ENCODE data around the gene ZNF547. TPM values are rescaled to one million over a fixed set of nuclear protein-coding genes. Genes with fewer than 3 reads are reported as not detected.
A peak's percentile ranks its signal among the peaks of the same experiment; 100 is the strongest.

The ZNF547 gene
- total RNA-seq, 5 donors from 2014 or later (not counting 1 experiment from before 2014, with no cell fraction given) = 0.77 to 4.8 (median 3.5) TPM

DNA sequence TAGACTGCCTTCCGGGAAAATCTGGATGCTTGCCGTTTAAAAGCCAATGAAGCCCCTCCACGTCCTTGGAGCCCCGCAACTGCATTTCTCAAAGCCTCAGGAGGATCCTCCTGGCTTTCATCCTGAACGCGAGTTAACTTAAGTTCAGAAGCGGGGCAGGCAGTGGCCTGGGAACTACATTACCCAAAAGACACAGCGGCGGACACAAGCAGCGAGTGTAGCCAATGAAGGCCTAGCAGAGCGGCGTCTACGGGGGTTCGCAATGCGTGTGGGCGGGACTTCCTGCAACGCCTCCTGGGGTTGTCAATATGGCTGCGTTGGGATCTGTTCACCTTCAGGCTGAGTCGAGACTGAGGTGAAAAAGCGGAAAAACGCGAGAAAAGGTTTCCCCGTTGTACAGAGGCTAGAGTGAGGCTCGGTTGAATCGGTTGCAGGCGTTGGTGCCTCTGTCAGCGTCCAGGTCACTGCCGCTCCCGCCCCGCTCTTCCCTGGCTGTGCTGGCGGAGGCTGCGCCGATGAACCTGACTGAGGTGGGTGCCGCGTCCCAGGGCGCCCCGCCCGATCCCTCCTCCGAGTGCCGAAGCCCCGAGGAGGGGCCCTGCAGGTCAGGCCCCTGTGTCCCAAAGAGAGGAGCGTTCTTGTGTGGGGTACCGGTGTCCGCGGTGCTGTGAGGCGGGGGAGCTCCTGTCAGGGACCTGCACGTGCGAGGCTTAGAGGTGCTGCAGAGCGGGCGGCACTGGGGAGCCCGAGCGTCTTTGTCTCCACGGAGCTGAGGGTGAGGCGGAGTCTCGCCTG lies 47.7 kb downstream of the ZNF547 start, which contains the start of gene ZNF17:
ZNF17 (plus strand) TSS at position 285 of the 795 bp plus-strand sequence. CDS start 2,455 bp downstream, outside the sequence.
- ChIA-PET POLR2A (no interaction called here), CTCF (no interaction called here)
- H3K4me3 ChIP-seq (ENCODE audit: control insufficient read depth in 1 of 2, extremely low read depth in 1 of 2, low read length in 1 of 2) = peak within 1 kb of the TSS; percentile 77 to 81
- DNase-seq (peak; percentile 70 to 96 (median 92)), ATAC-seq (replicated peaks in 1 of 4) (peak; percentile 100)
- 0% methylated on average over 55 of the region's 55 CpGs for WGBS (ENCODE audit: insufficient coverage)
- peaks cover 10 to 12% (median 11%) of the 10 kb centered on the region in 3 donors for H3K9me3 Mint-ChIP-seq
- no peaks in the 10 kb centered on the region for H3K27me3 ChIP-seq (replicated peaks in 1 of 2; ENCODE audit: control insufficient read depth in 2 of 2, extremely low read depth in 1 of 2, insufficient read depth in 2 of 2, low read length in 1 of 2)
- peak within 1 kb of the TSS; percentile 94 to 98 (median 95) for H3K4me3 Mint-ChIP-seq
- H3K9me3 ChIP-seq = no peaks in the 10 kb centered on the region
- peaks cover 8 to 20% of the 10 kb centered on the region in 2 experiments for H3K4me1 ChIP-seq (ENCODE audit: control insufficient read depth in 1 of 2, extremely low read depth in 1 of 2, insufficient read depth in 2 of 2, low read length in 2 of 2)
- H3K27ac ChIP-seq (ENCODE audit: low read length) = peak within 1 kb of the TSS; percentile 52
- peak within 1 kb of the TSS; percentile 78 to 92 for H3K27ac Mint-ChIP-seq
- H3K4me1 Mint-ChIP-seq = peaks cover 28 to 45% (median 35%) of the 10 kb centered on the region in 3 donors
- no peaks in the 10 kb centered on the region for H3K27me3 Mint-ChIP-seq
- peaks cover 10 to 21% of the 10 kb centered on the region in 2 donors for H3K36me3 ChIP-seq (ENCODE audit: control insufficient read depth in 2 of 2, extremely low read depth in 1 of 2, insufficient read depth in 1 of 2, low read length in 1 of 2)
- H3K36me3 Mint-ChIP-seq = peaks cover 35% of the 10 kb centered on the region

GRCh38 chr19:57419439-57419838 lies 56.1 kb downstream of the ZNF547 start:
- 100% methylated on average over 2 of the region's 4 CpGs for WGBS (ENCODE audit: insufficient coverage)
- Mint-ChIP-seq H3K9me3 (peaks cover 28 to 58% (median 52%) of the 10 kb centered on the region in 3 donors), H3K36me3 (peaks cover 72% of the 10 kb centered on the region)

GRCh38 chr19:57421037-57421436 lies 57.7 kb downstream of the ZNF547 start:
- DNase-seq (no peak), ATAC-seq (replicated peaks in 1 of 4) (no peak)
- H3K4me1 Mint-ChIP-seq = peaks cover 0 to 8% (median 0%) of the 10 kb centered on the region in 3 donors
- Histone ChIP-seq H3K27ac (ENCODE audit: low read length) (no peak overlapping the region), H3K4me1 (ENCODE audit: control insufficient read depth in 1 of 2, extremely low read depth in 1 of 2, insufficient read depth in 2 of 2, low read length in 2 of 2) (no peaks in the 10 kb centered on the region), H3K4me3 (ENCODE audit: control insufficient read depth in 1 of 2, extremely low read depth in 1 of 2, low read length in 1 of 2) (no peak overlapping the region), H3K9me3 (peaks cover 7% of the 10 kb centered on the region), H3K27me3 (replicated peaks in 1 of 2; ENCODE audit: control insufficient read depth in 2 of 2, extremely low read depth in 1 of 2, insufficient read depth in 2 of 2, low read length in 1 of 2) (no peaks in the 10 kb centered on the region), H3K36me3 (ENCODE audit: control insufficient read depth in 2 of 2, extremely low read depth in 1 of 2, insufficient read depth in 1 of 2, low read length in 1 of 2) (peaks cover 17 to 41% of the 10 kb centered on the region in 2 donors)
- H3K4me3 Mint-ChIP-seq = no peak overlapping the region
- peaks cover 18 to 51% (median 45%) of the 10 kb centered on the region in 3 donors for H3K9me3 Mint-ChIP-seq
- peaks cover 58% of the 10 kb centered on the region for H3K36me3 Mint-ChIP-seq
- no CpG with 5 or more reads among the region's 3 CpGs for WGBS (ENCODE audit: insufficient coverage)
- POLR2A ChIA-PET = no interaction called here
- no peaks in the 10 kb centered on the region for H3K27me3 Mint-ChIP-seq
- no peak overlapping the region for H3K27ac Mint-ChIP-seq
- CTCF ChIA-PET = no interaction called here

More at GRCh38 chr19:57419439-57419838, 56.1 kb downstream of the ZNF547 start:
- no peaks in the 10 kb centered on the region for H3K27me3 Mint-ChIP-seq
- CTCF ChIA-PET = no interaction called here
- no peaks in the 10 kb centered on the region for H3K4me1 ChIP-seq (ENCODE audit: control insufficient read depth in 1 of 2, extremely low read depth in 1 of 2, insufficient read depth in 2 of 2, low read length in 2 of 2)
- no peaks in the 10 kb centered on the region for H3K27me3 ChIP-seq (replicated peaks in 1 of 2; ENCODE audit: control insufficient read depth in 2 of 2, extremely low read depth in 1 of 2, insufficient read depth in 2 of 2, low read length in 1 of 2)
- ATAC-seq (replicated peaks in 1 of 4) (no peak), DNase-seq (no peak)
- POLR2A ChIA-PET = no interaction called here
- peaks cover 7% of the 10 kb centered on the region for H3K9me3 ChIP-seq
- peaks cover 23 to 54% of the 10 kb centered on the region in 2 donors for H3K36me3 ChIP-seq (ENCODE audit: control insufficient read depth in 2 of 2, extremely low read depth in 1 of 2, insufficient read depth in 1 of 2, low read length in 1 of 2)
- no peak overlapping the region for H3K27ac Mint-ChIP-seq
- peaks cover 3 to 18% (median 8%) of the 10 kb centered on the region in 3 donors for H3K4me1 Mint-ChIP-seq
- no peak overlapping the region for H3K27ac ChIP-seq (ENCODE audit: low read length)
- peak overlapping the region in 1 of 2 donors; percentile 12 for H3K4me3 ChIP-seq (ENCODE audit: control insufficient read depth in 1 of 2, extremely low read depth in 1 of 2, low read length in 1 of 2)
- H3K4me3 Mint-ChIP-seq = no peak overlapping the region

Other genes starting within 250 kb of the ZNF547 start
- gene USP29, start 243.6 kb upstream of the ZNF547 start, total RNA-seq = not detected
- gene ZIM3, start 218.3 kb upstream of the ZNF547 start, total RNA-seq = not detected
- not detected for gene DUXA, start 196.1 kb upstream of the ZNF547 start, total RNA-seq
- 10 to 100 TPM; 39.2 to 72.9 (median 70.2) TPM for gene ZNF264, start 172.1 kb upstream of the ZNF547 start, total RNA-seq
- gene AURKC, start 132.5 kb upstream of the ZNF547 start, total RNA-seq = 1 to 10 TPM in 3 of 5 donors, under 1 TPM in 2; 0.39 to 1.2 (median 1.1) TPM
- 10 to 100 TPM; 18.6 to 30.6 (median 19.3) TPM for gene ZNF805, start 122.9 kb upstream of the ZNF547 start, total RNA-seq
- 10 to 100 TPM; 65.2 to 77.3 (median 66.0) TPM for gene ZNF460, start 83.1 kb upstream of the ZNF547 start, total RNA-seq
- 10 to 100 TPM in 1 of 5 donors, 1 to 10 TPM in 4; 3.9 to 11.1 (median 7.9) TPM for gene ZNF543, start 43.1 kb upstream of the ZNF547 start, total RNA-seq
- 10 to 100 TPM in 3 of 5 donors, 1 to 10 TPM in 2; 7.1 to 14.3 (median 11.8) TPM for gene ZNF304, start 12.3 kb upstream of the ZNF547 start, total RNA-seq
- gene TRAPPC2B, start within 50 bp of the ZNF547 start, total RNA-seq = 10 to 100 TPM in 2 of 5 donors, 1 to 10 TPM in 3; 7.1 to 11.4 (median 9.6) TPM
- 100 to 1,000 TPM in 2 of 5 donors, 10 to 100 TPM in 3; 57.3 to 110 (median 82.8) TPM for gene ZNF548, start 26.3 kb downstream of the ZNF547 start, total RNA-seq
- 10 to 100 TPM; 10.0 to 27.8 (median 21.2) TPM for gene ZNF17, start 47.6 kb downstream of the ZNF547 start, total RNA-seq
- 10 to 100 TPM in 3 of 5 donors, 1 to 10 TPM in 2; 6.8 to 21.3 (median 18.2) TPM for gene ZNF749, start 71.8 kb downstream of the ZNF547 start, total RNA-seq
- gene VN1R1, start 93.6 kb downstream of the ZNF547 start, total RNA-seq = under 1 TPM in 3 of 5 donors, not detected in 2; 0.41 to 0.61 (median 0.53) TPM
- 10 to 100 TPM in 1 of 5 donors, 1 to 10 TPM in 4; 2.3 to 12.1 (median 9.4) TPM for gene ZNF772, start 114.0 kb downstream of the ZNF547 start, total RNA-seq
- gene ZNF419, start 124.2 kb downstream of the ZNF547 start, total RNA-seq = 10 to 100 TPM in 4 of 5 donors, 1 to 10 TPM in 1; 6.3 to 24.5 (median 21.5) TPM
- 10 to 100 TPM; 10.3 to 25.6 (median 18.7) TPM for gene ZNF773, start 136.4 kb downstream of the ZNF547 start, total RNA-seq
- gene ZNF549, start 163.8 kb downstream of the ZNF547 start, total RNA-seq = 10 to 100 TPM in 4 of 5 donors, 1 to 10 TPM in 1; 9.0 to 17.4 (median 16.0) TPM
- 10 to 100 TPM; 16.9 to 47.4 (median 45.1) TPM for gene ZNF550, start 196.3 kb downstream of the ZNF547 start, total RNA-seq
- gene ZNF416, start 215.4 kb downstream of the ZNF547 start, total RNA-seq = 10 to 100 TPM in 3 of 5 donors, 1 to 10 TPM in 2; 5.6 to 11.1 (median 10.0) TPM
- gene ZIK1, start 220.6 kb downstream of the ZNF547 start, total RNA-seq = 10 to 100 TPM in 2 of 5 donors, 1 to 10 TPM in 3; 4.9 to 10.6 (median 8.2) TPM
- 1 to 10 TPM; 3.0 to 9.7 (median 9.2) TPM for gene ZNF530, start 236.3 kb downstream of the ZNF547 start, total RNA-seq